ENCODE data around the gene COMMD1.

GRCh38 chr2:62042400-62042799, 136.9 kb downstream of the COMMD1 start:
- no peak for TF ChIP-seq POLR2A (IDR thresholded peaks at IDR 0.05; ENCODE audit: low read depth, low read length)
- TF ChIP-seq POLR2AphosphoS5 (IDR thresholded peaks at IDR 0.05; ENCODE audit: low read depth, low read length) = no peak

All from GM12892 (cell line).